Measurements from ENCODE around the gene ACSF2.
A peak's percentile ranks its signal among the peaks of the same experiment; 100 is the strongest.

ACSF2 gene

DNA sequence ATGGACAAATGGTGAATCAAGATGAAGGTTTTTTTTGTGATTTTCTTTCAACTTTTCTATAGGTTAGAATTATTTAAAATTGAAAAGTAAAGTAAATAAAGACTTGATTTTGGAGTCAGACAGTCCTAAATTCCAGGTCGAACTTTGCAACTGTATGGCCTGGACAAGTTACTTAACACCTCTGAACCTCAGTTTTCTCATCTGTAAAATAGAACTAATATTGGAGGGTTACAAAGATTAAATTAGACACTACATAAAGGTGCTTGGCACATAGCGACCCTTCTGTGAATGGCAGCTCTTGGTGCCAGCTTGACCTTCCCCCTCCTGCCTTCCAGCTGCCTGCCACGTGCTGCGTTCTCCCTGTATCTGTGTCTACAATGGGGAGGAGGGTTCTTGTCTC is 55.6 kb downstream of the ACSF2 start:
- TF ChIP-seq CSDC2 (CRISPR knock-in tag; IDR thresholded peaks at IDR 0.05), result no peak
- no peak for TF ChIP-seq CREB5 (CRISPR knock-in tag; IDR thresholded peaks at IDR 0.05; ENCODE audit: low read depth)
- TF ChIP-seq GLIS3 (CRISPR knock-in tag; IDR thresholded peaks at IDR 0.05), result no peak
- TF ChIP-seq ZNF70 (CRISPR knock-in tag; IDR thresholded peaks at IDR 0.05), result no peak
- no peak for ATAC-seq

- ATAC-seq, result no peak
Measured at GRCh38 chr17:50482110-50482509, 56.1 kb downstream of the ACSF2 start.

GRCh38 chr17:50482516-50482915 is 56.5 kb downstream of the ACSF2 start:
- ATAC-seq, result peak; percentile 54
- TF ChIP-seq TCF4 (CRISPR knock-in tag; IDR thresholded peaks at IDR 0.05; ENCODE audit: borderline replicate concordance), result no peak
- TF ChIP-seq, protein P1, sequence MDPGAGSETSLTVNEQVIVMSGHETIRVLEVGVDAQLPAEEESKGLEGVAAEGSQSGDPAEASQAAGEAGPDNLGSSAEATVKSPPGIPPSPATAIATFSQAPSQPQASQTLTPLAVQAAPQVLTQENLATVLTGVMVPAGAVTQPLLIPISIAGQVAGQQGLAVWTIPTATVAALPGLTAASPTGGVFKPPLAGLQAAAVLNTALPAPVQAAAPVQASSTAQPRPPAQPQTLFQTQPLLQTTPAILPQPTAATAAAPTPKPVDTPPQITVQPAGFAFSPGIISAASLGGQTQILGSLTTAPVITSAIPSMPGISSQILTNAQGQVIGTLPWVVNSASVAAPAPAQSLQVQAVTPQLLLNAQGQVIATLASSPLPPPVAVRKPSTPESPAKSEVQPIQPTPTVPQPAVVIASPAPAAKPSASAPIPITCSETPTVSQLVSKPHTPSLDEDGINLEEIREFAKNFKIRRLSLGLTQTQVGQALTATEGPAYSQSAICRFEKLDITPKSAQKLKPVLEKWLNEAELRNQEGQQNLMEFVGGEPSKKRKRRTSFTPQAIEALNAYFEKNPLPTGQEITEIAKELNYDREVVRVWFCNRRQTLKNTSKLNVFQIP (CRISPR knock-in tag; IDR thresholded peaks at IDR 0.05; ENCODE audit: borderline replicate concordance, low read depth), result no peak
- no peak for TF ChIP-seq CREB5 (CRISPR knock-in tag; IDR thresholded peaks at IDR 0.05; ENCODE audit: low read depth)
- 0 out of 2 replicates have a peak, but pooled peaks have one; percentile 65 for TF ChIP-seq ZFP3 (CRISPR knock-in tag; IDR thresholded peaks at IDR 0.05)
- no peak for TF ChIP-seq ZNF70 (CRISPR knock-in tag; IDR thresholded peaks at IDR 0.05)
- no peak for TF ChIP-seq PATZ1 (CRISPR knock-in tag; IDR thresholded peaks at IDR 0.05; ENCODE audit: borderline replicate concordance)
- TF ChIP-seq TOX (CRISPR knock-in tag; IDR thresholded peaks at IDR 0.05; ENCODE audit: borderline replicate concordance), result no peak

More at GRCh38 chr17:50482110-50482509, 56.1 kb downstream of the ACSF2 start:
- TF ChIP-seq CSDC2 (CRISPR knock-in tag; IDR thresholded peaks at IDR 0.05) (no peak), ZNF565 (CRISPR knock-in tag; conservative IDR thresholded peaks at IDR 0.05; ENCODE audit: low read depth) (no peak), ZNF70 (CRISPR knock-in tag; IDR thresholded peaks at IDR 0.05) (no peak), TCF4 (CRISPR knock-in tag; IDR thresholded peaks at IDR 0.05; ENCODE audit: borderline replicate concordance) (no peak), PPARA (CRISPR knock-in tag; IDR thresholded peaks at IDR 0.05; ENCODE audit: borderline replicate concordance) (no peak)

- no peak for ATAC-seq
- no peak for TF ChIP-seq SNAI2 (CRISPR knock-in tag; IDR thresholded peaks at IDR 0.05)
- TF ChIP-seq RARB (CRISPR knock-in tag; IDR thresholded peaks at IDR 0.05), result no peak
- no peak for TF ChIP-seq BACH2 (CRISPR knock-in tag; IDR thresholded peaks at IDR 0.05; ENCODE audit: borderline replicate concordance)
- TF ChIP-seq TSHZ2 (CRISPR knock-in tag; IDR thresholded peaks at IDR 0.05), result no peak
- no peak for TF ChIP-seq OSR1 (CRISPR knock-in tag; IDR thresholded peaks at IDR 0.05)
- no peak for TF ChIP-seq ZNF8 (CRISPR knock-in tag; IDR thresholded peaks at IDR 0.05)
- no peak for TF ChIP-seq CSDC2 (CRISPR knock-in tag; IDR thresholded peaks at IDR 0.05)
- TF ChIP-seq ZNF70 (CRISPR knock-in tag; IDR thresholded peaks at IDR 0.05), result no peak
- TF ChIP-seq TCF4 (CRISPR knock-in tag; IDR thresholded peaks at IDR 0.05; ENCODE audit: borderline replicate concordance), result no peak
- TF ChIP-seq, protein P2, sequence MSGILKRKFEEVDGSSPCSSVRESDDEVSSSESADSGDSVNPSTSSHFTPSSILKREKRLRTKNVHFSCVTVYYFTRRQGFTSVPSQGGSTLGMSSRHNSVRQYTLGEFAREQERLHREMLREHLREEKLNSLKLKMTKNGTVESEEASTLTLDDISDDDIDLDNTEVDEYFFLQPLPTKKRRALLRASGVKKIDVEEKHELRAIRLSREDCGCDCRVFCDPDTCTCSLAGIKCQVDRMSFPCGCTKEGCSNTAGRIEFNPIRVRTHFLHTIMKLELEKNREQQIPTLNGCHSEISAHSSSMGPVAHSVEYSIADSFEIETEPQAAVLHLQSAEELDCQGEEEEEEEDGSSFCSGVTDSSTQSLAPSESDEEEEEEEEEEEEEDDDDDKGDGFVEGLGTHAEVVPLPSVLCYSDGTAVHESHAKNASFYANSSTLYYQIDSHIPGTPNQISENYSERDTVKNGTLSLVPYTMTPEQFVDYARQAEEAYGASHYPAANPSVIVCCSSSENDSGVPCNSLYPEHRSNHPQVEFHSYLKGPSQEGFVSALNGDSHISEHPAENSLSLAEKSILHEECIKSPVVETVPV (CRISPR knock-in tag; IDR thresholded peaks at IDR 0.05), result no peak
- no peak for TF ChIP-seq PPARA (CRISPR knock-in tag; IDR thresholded peaks at IDR 0.05; ENCODE audit: borderline replicate concordance)
- no peak for TF ChIP-seq ZC3H10 (CRISPR knock-in tag; IDR thresholded peaks at IDR 0.05)
- TF ChIP-seq ZFP3 (CRISPR knock-in tag; IDR thresholded peaks at IDR 0.05), result no peak
- TF ChIP-seq CREB5 (CRISPR knock-in tag; IDR thresholded peaks at IDR 0.05; ENCODE audit: low read depth), result no peak
- no peak for TF ChIP-seq ZFP30 (CRISPR knock-in tag; IDR thresholded peaks at IDR 0.05)
Measured at GRCh38 chr17:50483266-50483665, 57.2 kb downstream of the ACSF2 start.

Data from SK-N-SH treated with all-trans-retinoic acid at 6 μM for 48 hours (cell line).